Measurements from ENCODE around the gene PARP4.
"Not testable (repeated sequence)": the region's sequence is repeated elsewhere in the genome, so short reads cannot be mapped to it uniquely, and the experiment has no call there.

Gene PARP4

DNA sequence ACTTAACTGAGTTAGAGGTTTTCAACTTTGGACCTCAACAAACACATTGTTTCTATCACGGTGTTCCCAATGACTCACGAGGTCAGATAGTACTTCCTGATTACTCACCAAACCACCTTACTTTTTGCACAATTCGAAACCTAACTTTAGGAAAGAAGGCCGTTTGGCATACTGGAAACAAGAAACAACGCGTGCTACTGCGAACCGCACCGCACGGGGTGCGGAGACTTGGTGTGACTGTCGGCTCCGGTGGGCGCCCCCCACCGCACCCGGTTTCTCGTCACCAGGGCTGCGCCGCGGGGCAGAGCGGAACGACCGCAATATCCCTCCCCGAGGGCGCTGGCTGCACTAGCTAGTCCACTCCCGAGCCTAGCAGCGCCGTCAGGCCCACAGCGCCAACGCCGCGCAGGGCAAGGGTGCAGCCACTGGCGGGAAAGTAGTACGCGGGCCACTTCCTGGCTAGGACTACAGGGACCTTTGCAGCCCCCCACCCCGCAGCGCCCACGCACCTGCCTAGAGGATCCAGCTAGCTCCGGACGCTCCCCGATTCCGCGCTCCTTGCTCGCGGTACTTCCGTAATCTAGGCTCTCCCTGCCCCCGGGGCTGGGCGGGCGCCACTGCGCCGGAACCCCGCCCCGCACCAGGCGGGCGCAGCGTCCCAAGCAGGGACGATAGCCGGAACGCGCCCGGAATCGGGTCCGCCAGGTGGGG is at the start of gene PARP4:
Gene PARP4, minus strand, starts transcription at position 582 of the 711 bp plus-strand sequence. CDS start 9,002 bp downstream, outside the sequence.
- DNase-seq, result peak; percentile 42

DNA sequence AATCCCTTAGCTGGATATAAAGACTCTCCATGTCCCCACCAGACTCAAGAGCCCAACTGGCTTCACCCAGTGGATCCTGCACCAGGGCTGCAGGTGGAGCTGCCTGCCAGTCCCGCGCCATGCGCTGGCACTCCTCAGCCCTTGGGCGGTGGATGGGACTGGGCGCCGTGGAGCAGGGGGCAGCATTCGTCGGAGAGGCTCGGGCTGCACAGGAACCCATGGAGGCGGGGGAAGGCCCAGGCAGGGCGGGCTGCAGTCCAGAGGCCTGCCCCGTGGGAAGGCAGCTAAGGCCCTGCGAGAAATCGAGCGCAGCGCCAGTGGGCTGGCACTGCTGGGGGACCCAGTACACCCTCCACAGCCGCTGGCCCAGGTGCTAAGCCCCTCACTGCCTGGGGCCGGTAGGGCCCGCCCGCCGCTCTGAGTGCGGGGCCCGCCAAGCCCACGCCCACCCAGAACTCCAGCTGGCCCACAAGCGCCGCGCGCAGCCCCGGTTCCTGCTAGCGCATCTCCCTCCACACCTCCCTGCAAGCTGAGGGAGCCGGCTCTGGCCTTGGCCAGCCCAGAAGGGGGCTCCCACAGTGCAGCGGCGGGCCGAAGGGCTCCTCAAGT is 48.1 kb upstream of the PARP4 start:
- DNase-seq, result not testable (repeated sequence)

DNA sequence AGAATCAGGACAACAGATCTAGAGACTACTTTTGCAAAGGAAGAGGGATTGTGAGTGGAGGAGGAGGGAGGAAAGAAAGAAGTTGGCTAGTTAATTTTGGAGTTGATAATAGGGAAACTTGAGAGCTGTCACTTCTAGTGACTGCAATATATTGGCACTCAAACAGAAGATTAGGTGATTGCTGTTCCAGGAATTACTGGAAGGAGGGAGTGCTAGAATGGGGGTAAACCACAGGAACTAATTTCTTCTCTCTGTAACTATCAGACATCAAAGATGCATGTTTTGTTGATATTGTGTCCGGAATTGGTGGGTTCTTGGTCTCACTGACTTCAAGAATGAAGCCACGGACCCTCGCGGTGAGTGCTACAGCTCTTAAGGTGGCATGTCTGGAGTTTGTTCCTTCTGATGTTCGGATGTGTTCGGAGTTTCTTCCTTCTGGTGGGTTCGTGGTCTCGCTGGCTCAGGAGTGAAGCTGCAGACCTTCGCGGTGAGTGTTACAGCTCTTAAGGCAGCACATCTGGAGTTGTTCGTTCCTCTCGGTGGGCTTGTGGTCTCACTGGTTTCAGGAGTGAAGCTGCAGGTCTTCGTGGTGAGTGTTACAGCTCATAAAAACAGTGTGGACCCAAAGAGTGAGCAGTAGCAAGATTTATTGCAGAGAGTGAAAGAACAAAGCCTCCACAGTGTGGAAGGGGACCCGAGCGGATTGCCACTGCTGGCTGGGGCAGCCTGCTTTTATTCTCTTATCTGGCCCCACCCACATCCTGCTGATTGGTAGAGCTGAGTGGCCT is 47.0 kb upstream of the PARP4 start:
- not testable (repeated sequence) for DNase-seq

- DNase-seq, result no peak
Observed at GRCh38 chr13:24557081-24557480, 44.5 kb upstream of the PARP4 start.

DNA sequence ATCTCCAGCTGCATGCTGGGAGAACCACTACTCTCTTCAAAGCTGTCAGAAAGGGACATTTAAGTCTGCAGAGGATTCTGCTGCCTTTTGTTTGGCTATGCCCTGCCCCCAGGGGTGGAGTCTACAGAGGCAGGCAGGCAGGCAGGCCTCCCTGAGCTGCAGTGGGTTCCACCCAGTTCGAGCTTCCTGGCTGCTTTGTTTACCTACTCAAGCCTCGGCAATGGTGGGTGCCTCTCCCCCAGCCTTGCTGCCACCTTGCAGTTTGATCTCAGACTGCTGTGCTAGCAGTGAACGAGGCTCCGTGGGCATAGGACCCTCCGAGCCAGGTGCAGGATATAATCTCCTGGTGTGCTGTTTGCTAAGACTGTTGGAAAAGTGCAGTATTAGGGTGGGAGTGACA is 41.3 kb upstream of the PARP4 start:
- DNase-seq, result not testable (repeated sequence)

GRCh38 chr13:24541476-24542352 is 29.1 kb upstream of the PARP4 start:
- not testable (repeated sequence) for DNase-seq

GRCh38 chr13:24541127-24541475 is 28.5 kb upstream of the PARP4 start:
- DNase-seq, result no peak

GRCh38 chr13:24540236-24541126 is 27.9 kb upstream of the PARP4 start:
- DNase-seq, result no peak

- DNase-seq, result no peak
Observed at GRCh38 chr13:24539500-24540165, 27.1 kb upstream of the PARP4 start.

DNA sequence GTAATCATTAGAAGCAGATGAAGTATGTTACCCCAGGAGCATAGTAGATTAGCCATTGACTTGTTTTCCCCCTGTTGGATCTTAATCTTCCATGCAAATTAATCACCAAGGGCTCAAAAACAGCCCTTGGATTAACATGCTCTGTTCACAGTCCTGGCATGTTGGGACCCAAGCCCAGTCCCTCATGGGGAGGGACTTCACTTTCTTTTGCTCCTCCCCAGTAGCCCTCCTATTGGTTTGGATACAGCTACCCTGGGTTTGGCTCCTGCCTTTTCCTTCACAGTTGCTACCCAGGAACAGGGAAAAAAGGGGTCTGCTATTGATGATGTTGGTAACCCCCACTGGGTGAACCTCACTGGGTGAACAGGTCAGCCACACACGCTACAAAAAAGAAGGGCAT is 16.9 kb upstream of the PARP4 start:
- DNase-seq, result no peak

- DNase-seq, result no peak
Observed at GRCh38 chr13:24528816-24529398, 16.3 kb upstream of the PARP4 start.

- no peak for DNase-seq
Observed at GRCh38 chr13:24527266-24527775, 14.7 kb upstream of the PARP4 start.

DNA sequence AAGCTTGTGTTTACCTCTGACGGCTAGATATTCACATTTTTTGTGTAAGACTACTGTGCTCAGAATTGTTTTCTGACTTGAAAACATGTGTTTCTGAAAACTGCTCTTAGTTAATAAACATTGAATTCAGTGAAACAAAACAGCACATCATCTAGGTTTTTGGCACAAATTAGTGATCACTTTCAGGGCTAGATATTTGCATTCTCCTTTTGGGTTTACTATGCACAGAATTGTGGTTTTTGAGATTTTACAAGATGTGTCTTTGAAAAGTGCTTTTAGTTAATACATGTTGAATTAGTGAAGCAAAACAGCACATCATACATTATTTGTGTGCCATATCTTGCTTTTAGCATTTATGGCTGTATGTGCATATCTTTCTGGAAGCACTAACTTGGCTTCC is 8.2 kb upstream of the PARP4 start:
- no peak for DNase-seq

- no peak for DNase-seq
Observed at GRCh38 chr13:24516919-24517318, 4.3 kb upstream of the PARP4 start.

DNA sequence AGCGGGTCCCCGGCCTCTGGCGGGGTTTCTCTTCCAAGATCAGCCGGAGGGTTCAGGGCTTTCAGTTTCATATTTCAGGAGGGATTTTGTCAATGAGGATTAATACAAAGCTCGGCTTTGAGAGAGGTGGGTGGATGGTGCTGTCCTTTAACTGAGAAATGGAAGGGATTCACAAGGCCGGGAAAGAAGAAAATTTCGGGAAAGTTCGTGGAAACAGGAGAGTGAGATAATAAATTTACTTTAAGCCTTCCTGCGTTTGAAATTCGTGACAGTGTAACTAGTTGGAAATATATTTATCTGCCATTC is 283 bp upstream of the PARP4 start:
- no peak for DNase-seq

DNA sequence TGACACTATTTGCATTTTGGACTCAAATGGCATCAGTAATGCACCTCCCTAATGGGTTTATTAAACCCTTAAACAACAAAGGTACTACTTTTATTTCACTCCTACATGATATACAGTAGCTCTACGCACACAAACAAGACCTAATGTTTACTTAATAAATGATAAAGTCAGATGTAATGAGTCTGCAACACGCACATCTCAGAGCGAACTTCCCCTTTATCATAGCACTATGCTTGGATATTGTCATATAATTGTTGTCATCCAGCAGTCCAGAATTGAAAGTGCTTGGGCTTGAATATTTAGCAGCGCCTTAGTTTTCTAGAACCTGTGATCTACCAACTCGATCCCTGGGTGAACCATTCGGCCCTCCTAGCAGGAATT is 772 bp downstream of the PARP4 start:
- no peak for DNase-seq

- no peak for DNase-seq
Observed at GRCh38 chr13:24511019-24511815, 1.4 kb downstream of the PARP4 start.

DNA sequence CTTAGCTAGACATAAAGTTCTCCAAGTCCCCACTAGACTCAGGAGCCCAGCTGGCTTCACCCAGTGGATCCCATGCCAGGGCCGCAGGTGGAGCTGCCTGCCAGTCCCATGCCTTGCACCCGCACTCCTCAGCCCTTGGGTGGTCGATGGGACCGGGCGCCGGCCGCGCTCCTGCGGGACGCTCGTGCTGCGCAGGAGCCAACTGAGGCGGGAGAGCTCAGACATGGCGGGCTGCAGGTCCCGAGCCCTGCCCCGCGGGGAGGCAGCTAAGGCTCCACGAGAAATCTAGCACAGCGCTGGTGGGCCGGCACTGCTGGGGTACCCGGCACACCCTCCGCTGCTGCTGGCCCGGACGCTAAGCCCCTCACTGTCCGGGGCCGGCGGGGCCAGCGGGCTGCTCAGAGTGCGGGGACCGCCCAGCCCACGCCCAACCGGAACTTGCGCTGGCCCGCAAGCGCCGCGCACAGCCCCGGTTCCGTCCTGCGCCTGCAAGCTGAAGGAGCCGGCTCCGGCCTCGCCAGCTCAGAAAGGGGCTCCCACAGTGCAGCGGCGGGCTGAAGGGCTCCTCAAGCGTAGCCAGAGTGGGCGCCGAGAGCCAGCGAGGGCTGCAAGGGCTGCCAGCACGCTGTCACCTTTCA is 5.8 kb downstream of the PARP4 start:
- DNase-seq, result no peak

GRCh38 chr13:24506283-24506682 is 6.3 kb downstream of the PARP4 start:
- DNase-seq, result not testable (repeated sequence)

- DNase-seq, result no peak
Observed at GRCh38 chr13:24505756-24506155, 6.8 kb downstream of the PARP4 start.

Data from NCI-H1105 (cell line).